K562 (cell line): ENCODE measurements around the gene GNRHR.

Source experiments
- JUN ChIP-seq, 2 experiments: sonication (generic) in 1 of 2; formaldehyde crosslinking in 1 of 2; IDR thresholded peaks; 2 replicates each; pipeline versions ENCODE4 v1.6.1 to v1.8.0; 2012 to 2022; ENCODE audit warnings: borderline replicate concordance in 2 of 2, mild to moderate bottlenecking in 2 of 2, improper control_type of control experiment in 1 of 2, low read depth in 1 of 2, low read length in 1 of 2, missing genetic modification reagents in 1 of 2
- NR3C1 ChIP-seq: sonication (generic); formaldehyde crosslinking; IDR thresholded peaks from 2 replicates; pipeline ENCODE4 v1.8.1; 2022; ENCODE audit warnings: missing genetic modification reagents
- RFX5 ChIP-seq: IDR thresholded peaks from 2 replicates; pipeline ENCODE4 v1.6.1; 2011; ENCODE audit warnings: low read depth, mild to moderate bottlenecking, improper control_type of control experiment, low read length
- ZNF551 ChIP-seq: fragments of 250-450 bp; sonication (Bioruptor Pico); IDR thresholded peaks from 2 replicates; pipeline ENCODE4 v1.5.0; 2021; ENCODE audit warnings: mild to moderate bottlenecking, moderate library complexity
- TF ChIP-seq, protein P1 (sequence below): IDR thresholded peaks from 2 replicates; pipeline ENCODE4 v1.6.1; 2012; ENCODE audit warnings: low read depth, low read length, improper control_type of control experiment, borderline replicate concordance

GRCh38 chr4:67712650-67713528 is 41.3 kb downstream of the GNRHR start:
- TF ChIP-seq, protein P1, sequence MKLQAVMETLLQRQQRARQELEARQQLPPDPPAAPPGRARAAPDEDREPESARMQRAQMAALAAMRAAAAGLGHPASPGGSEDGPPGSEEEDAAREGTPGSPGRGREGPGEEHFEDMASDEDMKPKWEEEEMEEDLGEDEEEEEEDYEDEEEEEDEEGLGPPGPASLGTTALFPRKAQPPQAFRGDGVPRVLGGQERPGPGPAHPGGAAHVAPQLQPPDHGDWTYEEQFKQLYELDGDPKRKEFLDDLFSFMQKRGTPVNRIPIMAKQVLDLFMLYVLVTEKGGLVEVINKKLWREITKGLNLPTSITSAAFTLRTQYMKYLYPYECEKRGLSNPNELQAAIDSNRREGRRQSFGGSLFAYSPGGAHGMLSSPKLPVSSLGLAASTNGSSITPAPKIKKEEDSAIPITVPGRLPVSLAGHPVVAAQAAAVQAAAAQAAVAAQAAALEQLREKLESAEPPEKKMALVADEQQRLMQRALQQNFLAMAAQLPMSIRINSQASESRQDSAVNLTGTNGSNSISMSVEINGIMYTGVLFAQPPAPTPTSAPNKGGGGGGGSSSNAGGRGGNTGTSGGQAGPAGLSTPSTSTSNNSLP: no peak
- TF ChIP-seq RFX5 (no peak), ZNF551 (CRISPR knock-in tag) (no peak), JUN (IDR thresholded peaks at IDR 0.05; ENCODE audit: borderline replicate concordance, low read depth, low read length) (no peak), JUN (CRISPR knock-in tag; IDR thresholded peaks at IDR 0.05; ENCODE audit: borderline replicate concordance) (no peak), NR3C1 (CRISPR knock-in tag) (no peak)
